Ureter (tissue), 1 donor: Measurements from ENCODE around the gene RCOR1. TPM values are rescaled to one million over a fixed set of nuclear protein-coding genes. Genes with fewer than 3 reads are reported as not detected.
A peak's percentile ranks its signal among the peaks of the same experiment; 100 is the strongest.
"Not testable (repeated sequence)": the region's sequence is repeated elsewhere in the genome, so short reads cannot be mapped to it uniquely, and the experiment has no call there.

Experiments used
- DNase-seq: peaks from one replicate; pipeline ENCODE4 v3.0.0-alpha.2; 2020; ENCODE audit warnings: low spot score
- total RNA-seq: library from RNA; stranded (reverse); gene quantifications from one replicate; pipeline ENCODE4 v1.2.4, GENCODE V29; 2023
- donor health status: DM: yes; HTN: yes; CAD: no.

RCOR1 gene
- total RNA-seq, 1 donor from 2014 or later = 21.9 TPM

DNA sequence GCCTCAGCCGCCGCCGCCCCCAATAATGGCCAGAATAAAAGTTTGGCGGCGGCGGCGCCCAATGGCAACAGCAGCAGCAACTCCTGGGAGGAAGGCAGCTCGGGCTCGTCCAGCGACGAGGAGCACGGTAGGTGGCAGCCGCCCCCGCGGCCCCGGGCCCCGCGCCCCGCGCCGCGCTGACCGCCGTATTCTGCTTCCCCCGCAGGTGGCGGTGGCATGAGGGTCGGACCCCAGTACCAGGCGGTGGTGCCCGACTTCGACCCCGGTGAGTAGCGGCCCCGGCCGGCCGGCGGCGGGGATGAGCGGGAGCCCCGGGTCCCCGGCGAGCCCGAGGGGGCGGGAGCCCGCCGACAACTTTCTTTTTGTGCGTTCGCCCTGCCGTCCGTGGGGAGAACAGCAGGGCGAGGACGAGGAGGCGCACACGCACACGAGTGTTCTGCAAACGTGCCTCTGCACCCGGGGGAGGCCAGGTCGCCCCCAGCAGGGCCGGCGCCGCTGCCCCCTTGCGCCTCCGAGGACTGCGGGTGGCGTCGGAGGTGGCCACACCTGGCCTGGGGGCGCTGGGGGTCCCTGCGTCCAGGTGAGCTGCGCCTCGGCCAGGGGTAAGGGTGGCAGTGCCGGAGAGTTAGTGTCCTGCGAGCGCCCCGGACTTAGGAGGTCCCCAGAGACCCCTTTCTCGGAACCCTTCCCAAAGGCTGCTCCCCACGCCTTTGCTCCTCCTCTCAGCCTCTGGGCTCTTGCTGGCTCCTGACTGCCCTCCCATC, 794 bp downstream of the RCOR1 start:
- DNase-seq = peak; percentile 53

DNA sequence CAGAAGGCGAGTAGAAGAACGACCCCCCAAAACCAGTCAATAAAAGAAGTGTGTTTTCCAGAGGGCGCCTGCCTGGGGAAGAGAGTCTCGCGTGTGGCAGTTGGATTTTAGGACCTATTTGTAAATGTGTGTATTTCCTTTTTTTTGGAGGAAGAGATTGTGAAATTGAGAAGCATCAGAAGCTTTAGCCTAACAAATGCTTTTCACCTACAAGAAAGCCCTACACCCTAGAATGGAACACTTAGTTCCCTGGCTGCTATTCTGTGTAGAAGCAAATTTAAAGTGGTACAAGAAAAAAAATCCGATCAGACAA, 1.3 kb downstream of the RCOR1 start:
- no peak for DNase-seq

DNA sequence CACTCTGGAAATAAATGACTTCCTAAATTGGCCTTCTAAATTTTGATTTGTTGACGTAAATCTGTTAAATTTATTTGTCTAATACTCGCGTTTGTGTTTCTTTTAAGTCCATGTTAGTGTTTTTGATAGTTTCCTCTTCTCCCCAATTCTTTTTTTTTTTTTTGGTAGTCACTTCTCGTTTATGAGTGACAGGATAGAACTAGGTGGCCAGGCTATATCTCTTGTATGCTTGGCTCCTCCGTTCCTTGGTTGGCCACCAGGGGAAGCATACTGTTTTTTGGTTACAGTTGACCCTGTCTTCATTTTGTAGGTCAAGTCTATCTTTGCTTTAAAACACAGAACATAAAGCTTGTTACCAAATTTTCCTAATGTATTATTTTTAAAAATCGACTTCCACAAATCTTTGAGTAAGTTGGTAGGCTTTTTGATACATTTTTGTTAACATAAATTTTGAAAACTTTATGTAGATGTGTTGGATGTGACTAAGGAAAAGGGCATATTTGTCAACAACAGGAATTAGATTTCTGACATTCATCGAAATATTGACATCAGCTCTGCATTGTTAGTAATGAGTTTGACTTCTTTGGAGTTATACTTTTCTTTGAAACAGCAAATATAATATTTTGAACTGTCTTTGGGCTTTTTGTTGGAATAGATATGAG, 2.2 kb downstream of the RCOR1 start:
- DNase-seq = peak; percentile 69

DNA sequence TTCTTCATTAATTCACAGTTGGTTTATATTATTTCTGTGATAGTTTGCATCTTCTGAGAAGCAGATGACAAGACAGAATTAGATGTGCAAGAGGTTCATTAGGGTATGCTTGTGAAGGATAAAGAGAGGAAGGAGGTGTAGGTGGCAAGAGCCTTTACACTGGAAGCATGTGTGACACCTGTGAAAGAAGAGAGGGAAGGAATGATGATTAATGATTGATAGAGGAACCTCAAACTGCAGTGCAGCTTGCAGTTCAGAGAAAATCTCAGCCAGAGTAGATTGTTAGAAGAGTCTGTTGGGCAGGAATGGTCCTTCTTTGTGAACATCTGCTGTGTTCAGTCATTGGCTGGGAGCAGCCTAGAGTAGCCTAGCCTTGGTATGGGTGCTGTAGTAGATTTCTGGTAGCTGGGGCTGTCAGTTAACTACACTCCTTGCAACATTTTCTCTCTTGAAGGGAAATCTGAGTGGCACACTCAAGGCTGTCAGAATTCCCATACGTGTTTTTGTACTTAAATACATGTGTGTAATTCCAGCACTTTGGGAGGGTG, 9.0 kb downstream of the RCOR1 start:
- no peak for DNase-seq

DNA sequence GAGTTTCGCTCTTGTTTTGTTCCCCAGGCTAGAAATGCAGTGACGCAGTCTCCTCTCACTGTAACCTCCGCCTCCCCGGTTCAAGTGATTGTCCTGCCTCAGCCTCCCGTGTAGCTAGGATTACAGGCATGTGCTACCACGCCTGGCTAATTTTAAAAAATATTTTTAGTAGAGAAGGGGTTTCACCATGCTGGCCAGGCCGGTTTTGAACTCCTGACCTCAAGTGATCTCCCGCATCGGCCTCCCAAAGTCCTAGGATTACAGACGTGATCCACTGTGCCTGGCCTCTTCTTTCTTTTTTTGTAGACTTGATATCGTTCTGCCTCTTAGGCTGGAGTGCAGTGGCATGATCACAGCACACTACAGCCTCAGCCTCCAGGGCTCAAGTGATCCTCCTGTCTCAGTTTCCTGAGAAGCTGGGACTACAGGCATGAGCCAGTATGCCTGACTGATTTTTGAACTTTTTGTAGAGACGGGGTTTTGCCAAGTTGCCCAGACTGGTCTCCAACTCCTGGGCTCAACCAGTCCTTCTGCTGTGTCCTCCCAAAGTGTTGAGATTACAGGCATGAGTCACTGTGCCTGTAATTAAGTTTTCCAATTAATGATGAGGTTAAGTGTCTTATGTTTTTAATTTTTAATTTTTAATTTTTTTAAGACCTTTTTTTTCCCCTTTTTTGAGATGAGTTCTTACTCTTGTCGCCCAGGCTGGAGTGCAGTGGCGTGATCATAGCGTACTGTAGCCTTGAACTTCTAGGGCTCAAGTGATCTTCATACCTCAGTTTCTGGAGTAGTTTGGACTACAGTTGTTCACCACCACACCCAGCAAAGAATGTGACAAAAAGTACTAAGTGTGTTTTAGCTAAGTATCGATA, 10.2 kb downstream of the RCOR1 start:
- no peak for DNase-seq

DNA sequence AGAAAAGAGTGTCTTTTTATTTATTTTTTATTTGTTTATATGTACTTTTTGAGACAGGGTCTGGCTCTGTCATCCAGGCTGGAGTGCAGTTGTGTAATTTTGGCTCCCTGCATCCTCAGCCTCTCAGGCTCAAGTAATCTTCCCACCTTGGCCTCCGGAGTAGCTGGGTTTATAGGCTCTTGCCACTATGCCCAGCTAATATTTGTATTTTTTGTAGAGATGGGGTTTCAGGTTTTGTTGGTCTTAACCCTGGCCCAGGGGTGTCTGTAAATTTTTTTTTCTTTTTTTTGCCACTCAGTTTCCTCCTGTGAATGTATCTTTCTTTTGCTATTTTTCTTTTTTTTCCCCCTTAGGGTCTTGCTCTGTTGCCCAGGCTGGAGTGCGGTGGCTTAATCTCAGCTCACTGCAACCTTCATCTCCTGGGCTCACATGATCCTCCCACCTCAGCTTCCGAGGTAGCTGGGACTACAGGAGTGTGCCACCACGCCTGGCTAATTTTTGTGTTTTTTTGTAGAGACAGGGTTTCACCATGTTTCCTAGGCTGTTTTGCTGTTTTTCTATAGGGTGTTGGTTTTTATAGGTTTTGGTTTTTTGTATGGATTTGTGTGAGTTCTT, 11.0 kb downstream of the RCOR1 start:
- no peak for DNase-seq

DNA sequence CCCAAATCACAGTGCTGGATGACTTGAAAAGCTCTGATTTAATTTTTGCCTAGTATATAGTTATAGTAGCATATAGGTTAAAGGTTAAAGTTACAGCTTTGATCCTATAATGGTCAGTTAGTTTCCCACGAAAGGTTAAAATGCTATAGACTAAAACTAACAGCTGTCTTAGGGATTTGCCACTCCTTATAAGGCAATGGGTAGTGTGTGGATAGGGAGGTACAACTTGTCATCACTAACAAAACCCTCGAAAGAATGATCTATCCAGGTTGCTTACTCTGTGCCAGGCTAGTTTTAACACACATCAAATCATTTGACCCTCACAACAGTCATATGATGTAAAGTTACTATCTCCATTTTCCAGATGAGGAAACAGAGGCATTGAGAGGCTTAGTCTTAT, 11.7 kb downstream of the RCOR1 start:
- DNase-seq = no peak

DNA sequence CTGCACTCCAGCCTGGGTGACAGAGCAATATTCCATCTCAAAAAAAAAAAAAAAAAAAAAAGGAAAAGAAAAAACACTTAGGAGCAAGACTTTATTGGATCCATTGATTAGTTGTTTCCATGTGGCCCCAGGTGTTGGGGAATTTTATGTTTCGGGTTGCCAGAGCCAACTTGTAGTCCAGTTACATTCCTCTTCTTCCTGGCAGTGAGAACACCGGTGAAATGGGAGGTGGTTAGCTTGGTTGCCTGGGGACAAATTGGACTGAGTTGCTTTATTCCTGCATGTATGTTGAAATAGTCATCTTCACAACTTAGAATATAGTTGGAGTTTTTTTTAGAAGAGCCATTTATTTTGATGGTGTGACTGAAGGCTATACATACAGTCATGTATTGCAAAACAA, 12.6 kb downstream of the RCOR1 start:
- no peak for DNase-seq

DNA sequence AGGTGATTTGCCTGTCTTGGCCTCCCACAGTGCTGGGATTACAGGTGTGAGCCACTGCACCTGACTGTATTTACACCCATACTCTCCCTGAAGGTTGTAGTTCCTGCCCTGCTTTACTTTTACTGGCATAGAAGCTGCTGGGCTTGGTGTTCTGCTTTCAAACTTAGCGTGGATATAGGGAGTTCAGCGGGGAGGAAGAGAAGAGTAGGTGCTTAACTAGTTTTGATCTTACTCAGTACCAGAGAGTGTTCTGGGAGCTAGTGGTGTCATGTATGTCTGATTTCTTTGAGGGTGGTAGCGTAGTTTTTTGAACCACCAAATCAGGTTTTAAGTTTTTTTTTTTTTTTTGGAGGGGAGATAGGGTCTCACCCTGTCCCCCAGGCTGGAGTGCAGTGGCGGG, 13.8 kb downstream of the RCOR1 start:
- DNase-seq = no peak

DNA sequence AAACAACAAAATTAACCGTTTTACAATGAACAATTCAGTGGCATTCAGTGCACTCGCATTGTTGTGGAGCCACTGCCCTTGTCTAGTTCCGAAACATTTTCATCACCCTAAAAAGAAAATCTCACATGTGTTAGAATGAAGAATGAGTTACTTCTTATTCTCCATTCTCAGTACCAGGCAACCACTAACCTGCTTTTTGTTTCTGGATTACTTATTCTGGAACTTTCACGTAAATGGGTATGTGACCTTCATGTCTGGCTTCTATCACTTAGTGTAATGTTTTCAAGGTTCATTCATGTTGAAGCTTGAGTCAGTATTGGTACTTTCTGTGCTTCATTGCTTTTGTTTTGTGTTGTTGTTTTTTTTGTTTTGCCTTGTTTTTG, 15.6 kb downstream of the RCOR1 start:
- DNase-seq = no peak

DNA sequence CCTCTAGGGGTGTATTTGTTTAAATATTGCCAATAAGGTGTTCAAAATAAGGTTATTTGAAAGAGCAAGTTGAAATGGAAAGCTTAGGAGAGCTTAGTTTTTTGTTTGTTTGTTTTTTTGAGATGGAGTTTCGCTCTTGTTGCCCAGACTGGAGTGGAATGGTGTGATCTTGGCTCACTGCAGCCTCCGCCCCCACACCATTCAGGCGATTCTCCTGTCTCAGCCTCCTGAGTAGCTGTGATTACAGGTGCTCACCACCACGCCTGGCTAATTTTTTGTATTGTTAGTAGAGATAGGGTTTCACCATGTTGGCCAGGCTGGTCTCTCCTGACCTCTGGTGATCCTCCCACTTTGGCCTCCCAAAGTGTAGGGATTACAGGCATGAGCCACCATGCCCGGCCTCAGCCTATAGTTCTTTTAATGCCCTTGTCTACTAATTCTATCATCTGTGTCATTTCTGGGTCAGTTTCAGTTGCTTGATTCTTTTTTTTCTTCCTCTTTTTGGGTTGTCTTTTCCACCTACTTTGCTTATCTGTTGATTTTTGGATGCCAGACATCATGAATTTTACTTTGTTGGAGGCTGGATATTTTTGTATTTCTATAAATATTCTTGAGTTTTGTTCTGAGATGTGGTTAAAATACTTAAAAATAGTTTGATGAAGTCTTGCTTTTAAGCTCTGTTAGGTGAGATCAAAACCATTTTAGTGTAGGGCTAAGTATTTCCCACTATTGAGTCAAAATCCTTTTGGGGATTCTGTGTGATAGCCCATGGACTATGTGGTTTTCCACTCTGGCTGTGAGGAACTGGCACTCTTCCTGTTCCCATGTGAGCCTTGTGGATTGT, 18.7 kb downstream of the RCOR1 start:
- DNase-seq = no peak

DNA sequence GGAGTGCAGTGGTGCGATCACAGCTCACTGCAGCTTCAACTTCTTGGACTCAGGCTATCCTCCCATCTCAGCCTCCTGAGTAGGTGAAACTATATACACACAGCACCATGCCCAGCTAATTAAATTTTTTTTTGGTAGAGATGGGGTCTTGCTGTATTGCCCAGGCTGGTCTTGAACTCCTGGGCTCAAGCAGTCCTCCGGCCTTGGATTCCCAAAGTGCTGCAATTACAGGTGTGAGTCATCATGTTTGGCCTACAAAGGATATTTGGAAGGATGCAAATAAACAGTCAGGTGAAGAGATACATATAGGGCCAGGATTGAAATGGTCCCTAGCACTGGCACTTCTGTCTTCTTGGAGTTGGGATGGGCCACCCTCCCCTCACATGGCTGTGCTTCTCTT, 23.9 kb downstream of the RCOR1 start:
- no peak for DNase-seq

DNA sequence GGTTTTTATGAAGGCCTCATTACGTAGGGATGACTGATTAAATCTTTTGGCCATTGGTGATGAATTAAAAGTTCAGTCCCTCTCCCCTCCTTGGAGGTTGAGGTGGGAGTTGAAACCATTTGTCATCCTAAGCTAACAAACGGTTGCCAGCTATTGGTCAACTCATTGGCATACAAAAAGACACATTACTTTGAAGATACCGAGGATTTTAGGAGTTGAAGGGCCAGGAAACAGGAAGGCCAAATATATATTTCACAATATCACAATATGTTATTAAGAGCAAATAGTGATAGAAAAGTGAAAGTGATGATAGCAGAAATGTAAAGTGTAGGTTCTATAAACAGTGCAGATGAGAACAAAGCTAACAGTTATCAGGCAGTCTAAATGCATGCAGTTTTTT, 24.4 kb downstream of the RCOR1 start:
- DNase-seq = no peak

DNA sequence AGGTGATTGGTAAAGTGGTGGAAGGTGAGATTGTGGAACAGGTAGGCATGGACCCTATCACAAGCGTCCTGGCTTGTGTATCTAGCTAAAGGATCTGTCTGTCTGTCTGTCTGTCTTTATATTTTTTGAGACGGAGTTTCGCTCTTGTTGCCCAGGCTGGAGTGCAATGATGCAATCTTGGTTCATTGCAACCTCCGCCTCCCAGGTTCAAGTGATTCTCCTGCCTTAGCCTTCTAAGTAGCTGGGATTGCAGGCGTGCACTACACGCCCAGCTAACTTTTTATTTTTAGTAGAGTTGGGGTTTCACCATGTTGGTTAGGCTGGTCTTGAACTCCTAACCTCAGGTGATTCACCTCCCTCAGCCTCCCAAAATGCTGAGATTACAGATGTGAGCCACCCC, 26.6 kb downstream of the RCOR1 start:
- not testable (repeated sequence) for DNase-seq

DNA sequence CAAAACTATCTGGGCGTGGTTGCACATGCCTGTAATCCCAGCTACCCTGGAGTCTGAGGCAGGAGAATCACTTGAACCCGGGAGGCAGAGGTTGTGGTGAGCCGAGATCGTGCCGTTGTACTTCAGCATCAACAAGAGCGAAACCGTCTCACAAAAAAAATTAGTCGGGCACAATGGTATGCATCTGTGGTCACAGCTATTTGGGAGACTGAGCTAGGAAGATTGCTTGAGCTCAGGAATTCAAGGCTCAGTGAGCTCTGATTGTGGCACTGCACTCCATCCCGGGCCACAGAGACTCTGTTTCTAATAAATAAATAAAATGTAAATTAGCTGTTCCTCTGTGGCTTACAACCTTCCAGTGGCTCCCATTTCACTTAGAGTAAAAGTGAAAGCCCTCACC, 28.0 kb downstream of the RCOR1 start:
- DNase-seq = no peak

DNA sequence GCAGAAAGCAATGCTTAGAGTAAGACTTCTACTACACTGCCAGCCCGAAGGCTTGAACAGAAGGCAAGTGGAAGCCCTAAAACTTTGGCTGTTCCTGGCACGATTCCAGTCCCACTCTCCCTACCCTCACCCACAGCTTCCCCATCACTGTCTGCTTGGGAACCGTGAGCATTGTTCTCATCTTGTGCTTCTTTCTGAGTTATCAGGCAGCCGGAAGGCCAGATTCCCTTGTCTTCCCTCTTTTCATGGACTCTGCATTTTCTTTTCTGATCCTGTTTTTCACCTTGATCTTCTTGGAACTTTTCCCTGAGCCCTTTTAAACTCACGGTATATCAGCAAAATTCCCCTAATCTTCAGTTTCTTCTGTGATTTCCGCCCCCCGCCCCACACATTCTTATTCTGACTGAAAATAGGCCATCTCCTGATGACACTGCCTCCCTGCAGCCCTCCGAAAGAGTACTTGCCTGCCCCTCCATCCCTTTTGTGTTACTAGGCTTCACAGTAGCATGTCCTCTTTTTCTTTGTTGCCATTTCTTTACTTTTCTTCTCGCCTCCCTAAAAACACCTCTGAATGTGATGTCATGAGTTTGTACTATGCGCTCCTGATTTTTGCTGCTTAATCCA, 29.9 kb downstream of the RCOR1 start:
- no peak for DNase-seq

DNA sequence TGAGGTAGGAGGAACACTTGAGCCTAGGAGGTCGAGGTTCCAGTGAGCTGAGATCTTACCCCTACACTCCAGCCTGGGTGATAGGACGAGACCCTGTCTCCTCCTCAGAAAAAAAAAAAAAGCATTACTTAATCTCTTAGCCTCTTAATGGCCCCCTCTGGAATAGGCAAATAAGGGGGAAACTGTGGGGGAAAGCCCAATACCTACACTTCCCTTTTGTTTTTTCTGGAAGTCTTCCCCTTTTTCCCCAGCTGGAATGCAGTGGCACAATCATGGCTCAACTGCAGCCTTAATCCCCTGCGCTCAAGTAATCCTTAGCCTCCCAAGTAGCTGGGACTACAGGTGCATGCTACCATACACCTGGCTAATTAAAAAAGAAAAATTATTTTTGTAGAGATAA, 32.2 kb downstream of the RCOR1 start:
- DNase-seq = no peak

DNA sequence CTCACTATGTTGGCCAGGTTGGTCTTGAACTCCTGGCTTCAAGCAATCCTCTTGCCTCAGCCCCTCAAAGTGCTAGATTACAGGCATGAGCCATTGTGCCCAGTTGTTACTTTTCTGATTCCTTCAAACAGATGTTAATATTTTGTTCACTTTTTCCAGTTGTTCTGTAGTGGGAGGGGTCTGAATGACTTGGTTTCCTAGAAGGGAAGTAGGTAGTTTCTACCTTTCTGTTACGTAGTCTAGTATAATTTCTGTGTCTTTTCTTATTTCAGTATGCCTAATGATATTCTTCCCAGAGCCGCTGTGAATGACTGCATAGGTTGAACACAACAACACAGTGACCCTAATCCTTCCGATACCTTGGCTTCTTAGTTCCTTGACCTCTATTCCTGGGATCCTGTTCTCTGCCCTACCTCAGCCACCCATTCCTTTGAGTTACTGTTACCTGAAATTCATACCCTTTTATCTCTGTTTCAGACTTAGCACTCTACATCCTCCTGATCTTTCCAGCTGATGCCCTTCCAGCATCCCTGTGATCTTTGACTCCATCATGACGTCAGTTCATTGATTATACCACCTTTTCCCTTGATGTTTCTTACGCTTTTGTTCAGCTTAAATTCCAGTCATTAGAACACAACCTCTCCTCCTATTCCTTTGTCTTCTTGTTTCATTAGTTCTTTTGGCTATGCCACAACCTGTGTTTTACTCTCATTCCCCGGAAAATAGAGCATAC, 33.3 kb downstream of the RCOR1 start:
- no peak for DNase-seq

DNA sequence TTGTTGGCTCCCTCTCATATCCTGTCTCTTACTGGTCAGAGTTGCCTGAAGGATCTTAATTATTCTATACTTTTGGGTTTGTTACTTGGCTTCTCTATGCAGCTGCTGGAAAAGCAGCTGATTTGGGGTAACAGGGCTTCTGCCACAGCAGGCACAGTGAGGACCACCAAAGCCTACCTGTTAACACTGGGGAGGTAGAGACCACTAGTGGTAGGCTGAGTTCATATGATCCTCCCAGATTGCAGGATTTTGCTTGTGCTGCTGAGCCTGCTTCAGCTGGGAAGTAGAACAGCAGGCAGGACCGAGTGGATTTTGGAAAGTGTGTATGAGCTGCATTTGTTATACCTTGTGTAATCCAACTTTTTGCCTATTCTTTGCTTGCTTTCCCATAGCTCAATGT, 34.1 kb downstream of the RCOR1 start:
- DNase-seq = no peak

DNA sequence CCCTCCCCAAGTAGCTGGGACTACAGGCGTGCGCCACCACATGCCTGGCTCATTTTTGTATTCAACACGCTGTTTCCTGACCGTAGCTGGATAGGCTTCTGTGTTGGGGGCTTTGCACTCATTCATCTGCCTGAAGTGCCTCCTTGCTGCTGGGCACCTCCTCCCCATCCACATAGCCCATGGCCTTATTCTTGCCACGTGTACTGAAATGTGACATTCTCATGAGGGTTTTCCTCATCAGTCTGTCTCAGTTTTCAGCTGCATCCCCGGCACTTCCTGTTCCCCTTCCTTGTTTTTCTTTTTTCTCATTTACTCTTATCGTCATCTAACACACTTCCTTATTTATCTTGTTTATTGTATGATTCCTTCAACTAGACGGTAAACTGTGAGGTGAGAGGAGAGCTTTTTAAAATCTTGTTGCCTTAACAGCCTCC, 36.6 kb downstream of the RCOR1 start:
- no peak for DNase-seq
